Stimulated activated CD4-positive, alpha-beta T cell treated with anti-CD3 and anti-CD28 coated beads, Interleukin-2, amount 100 ng/mL, for 24 hours (primary cell): ENCODE measurements around the gene PRDM16.

Experiments used
- DNase-seq, 2 donors: peaks; one replicate each; pipeline ENCODE4 v3.0.0-alpha.2; 2020

Gene PRDM16

GRCh38 chr1:3068564-3069431, at the start of gene PRDM16:
PRDM16 (plus strand) TSS chr1:3069203; CDS start chr1:3069260, 57 bp downstream.
- peak in 1 of 2 donors; percentile 43 for DNase-seq

GRCh38 chr1:3019516-3020051, 49.4 kb upstream of the PRDM16 start:
- no peak for DNase-seq

- DNase-seq = no peak
These were observed 48.6 kb upstream of the PRDM16 start for GRCh38 chr1:3020263-3020909.

DNA sequence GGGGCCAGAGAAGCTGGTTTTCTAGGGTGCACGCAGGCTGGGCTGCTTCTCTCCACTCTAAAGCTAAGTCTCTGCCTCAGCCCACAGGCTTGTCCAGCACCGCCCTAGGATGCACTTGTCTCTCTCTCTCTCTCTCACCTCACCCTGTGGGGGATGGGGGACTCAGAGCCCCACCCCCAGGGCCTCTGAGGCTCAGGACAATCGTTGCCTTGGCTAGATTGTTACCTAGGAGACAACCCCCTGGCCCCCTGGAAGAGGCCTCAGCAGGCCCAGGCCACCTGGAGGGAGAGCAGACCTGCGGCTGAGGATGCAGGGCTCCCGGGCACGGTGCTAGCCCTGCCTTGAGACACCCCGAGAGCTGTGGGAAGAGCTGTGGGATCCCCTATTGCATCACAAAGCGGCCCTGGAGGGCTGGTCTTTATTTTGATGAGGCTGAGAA, 47.8 kb upstream of the PRDM16 start, which contains the start of gene ACTRT2:
Gene ACTRT2 (plus strand): TSS at position 235 of the 439 bp plus-strand sequence. CDS start 220 bp downstream, outside the sequence.
- no peak for DNase-seq

- DNase-seq = no peak
These were observed 47.1 kb upstream of the PRDM16 start for GRCh38 chr1:3021801-3022401.

DNA sequence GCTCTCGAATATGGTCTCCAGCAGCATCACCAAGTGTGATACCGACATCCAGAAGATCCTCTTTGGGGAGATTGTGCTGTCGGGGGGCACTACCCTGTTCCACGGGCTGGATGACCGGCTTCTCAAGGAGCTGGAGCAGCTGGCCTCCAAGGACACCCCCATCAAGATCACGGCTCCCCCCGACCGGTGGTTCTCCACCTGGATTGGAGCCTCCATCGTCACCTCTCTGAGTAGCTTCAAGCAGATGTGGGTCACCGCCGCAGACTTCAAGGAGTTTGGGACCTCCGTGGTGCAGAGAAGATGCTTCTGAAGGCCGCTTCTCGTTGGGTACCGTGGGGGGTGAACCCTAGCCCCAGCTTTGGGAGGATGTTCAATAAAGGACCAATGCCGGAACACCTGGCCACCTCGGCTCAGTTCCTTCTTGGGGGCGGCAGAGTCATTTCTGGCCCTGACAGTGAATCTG, 46.5 kb upstream of the PRDM16 start:
- no peak for DNase-seq

DNA sequence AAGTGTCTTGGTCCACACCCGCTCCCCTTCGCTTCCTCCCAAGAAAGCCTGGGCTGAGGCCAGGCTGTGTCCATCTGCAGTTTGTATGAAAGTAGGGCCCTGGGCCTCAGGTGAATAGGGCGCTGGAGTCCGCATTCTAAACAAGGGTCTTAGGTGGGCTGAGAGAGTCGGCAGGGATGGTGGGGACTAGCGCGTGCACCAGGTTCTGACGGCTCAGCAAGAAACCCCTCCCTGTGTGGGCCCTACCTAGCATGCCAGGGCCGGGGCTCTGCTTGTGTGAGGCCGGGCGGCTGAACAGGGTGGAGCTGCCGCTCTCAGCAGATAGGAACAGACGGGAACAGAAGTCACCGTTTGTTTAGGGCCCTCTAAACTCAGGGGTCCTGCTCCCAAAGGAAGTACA, 46.0 kb upstream of the PRDM16 start:
- DNase-seq = no peak

DNA sequence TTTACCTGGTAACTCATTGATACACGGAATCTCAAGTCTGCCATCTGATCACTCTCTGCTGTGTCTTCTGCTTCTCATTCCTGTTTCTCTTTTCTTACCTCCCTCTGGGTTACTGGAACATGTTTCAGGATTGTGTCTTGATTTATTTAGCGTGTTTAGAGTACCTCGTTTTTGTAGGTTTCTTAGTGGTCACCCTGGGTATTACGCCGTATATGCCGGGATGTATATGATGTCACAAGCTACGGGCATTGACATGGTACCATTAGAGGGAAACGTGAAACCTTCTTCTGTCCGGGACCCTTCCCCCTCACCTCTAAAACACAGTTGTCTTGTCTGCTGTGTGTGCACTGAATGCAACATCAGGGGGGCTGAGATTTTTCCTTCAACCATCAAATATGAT, 45.0 kb upstream of the PRDM16 start:
- DNase-seq = no peak

DNA sequence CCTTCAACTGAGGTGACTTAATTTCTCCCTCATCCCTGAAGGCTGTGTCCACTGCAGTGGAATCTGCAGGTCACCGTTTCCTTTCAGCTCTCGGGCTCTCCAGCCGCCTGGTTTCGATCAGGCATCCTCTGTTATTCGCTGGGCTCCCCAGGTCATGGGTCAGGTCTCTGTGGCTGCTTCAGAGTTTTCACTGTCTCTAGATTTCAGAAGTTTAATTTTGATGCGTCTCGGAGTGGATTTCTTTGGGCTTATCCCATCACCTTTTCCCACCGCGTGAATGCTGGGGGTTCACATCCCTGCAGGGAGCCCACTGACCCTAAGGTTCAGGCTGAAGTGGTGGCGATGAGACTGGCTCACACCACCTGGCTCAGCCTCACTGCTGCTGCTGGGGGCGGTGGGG, 44.4 kb upstream of the PRDM16 start:
- no peak for DNase-seq

GRCh38 chr1:3026124-3026523, 42.9 kb upstream of the PRDM16 start:
- no peak for DNase-seq

DNA sequence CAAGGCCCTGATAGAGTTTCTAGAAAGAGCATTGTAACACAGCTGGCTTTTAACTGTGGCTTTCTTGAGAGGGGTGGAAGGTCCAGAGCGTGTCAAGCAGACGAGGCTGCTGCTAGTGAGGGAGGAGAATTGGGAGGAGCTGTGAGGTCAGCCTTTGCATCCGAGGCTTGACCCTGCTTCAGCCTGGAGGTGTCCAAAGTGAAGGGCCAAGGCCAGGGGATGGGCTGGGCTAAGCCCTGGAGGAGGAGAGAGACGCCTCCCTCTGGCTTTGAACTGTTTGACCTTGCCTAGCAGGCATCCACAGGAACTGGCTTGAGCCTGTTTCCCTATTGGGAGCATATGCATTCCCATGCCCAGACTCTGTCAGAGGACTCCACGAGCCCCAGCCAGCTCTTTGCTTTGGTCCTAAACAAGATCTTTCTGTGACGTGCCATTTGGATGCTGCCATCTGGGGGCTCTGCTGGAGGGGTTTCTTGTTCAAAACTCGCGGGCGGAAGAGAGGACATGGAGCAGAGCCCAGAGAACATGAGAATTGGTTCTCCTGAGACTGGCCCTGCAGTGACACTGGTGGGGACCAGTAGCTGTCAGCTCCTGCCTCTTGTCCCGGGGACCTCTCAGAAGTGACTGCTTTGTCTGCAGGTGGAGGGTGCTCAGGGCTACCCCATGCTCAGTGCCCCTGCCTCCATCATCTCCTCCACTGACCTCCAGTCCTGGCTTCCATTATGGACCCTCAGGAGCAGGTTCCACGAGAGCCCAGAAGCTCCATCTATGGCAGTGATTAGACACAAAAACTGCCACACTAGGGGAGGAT, 42.2 kb upstream of the PRDM16 start:
- DNase-seq = no peak

DNA sequence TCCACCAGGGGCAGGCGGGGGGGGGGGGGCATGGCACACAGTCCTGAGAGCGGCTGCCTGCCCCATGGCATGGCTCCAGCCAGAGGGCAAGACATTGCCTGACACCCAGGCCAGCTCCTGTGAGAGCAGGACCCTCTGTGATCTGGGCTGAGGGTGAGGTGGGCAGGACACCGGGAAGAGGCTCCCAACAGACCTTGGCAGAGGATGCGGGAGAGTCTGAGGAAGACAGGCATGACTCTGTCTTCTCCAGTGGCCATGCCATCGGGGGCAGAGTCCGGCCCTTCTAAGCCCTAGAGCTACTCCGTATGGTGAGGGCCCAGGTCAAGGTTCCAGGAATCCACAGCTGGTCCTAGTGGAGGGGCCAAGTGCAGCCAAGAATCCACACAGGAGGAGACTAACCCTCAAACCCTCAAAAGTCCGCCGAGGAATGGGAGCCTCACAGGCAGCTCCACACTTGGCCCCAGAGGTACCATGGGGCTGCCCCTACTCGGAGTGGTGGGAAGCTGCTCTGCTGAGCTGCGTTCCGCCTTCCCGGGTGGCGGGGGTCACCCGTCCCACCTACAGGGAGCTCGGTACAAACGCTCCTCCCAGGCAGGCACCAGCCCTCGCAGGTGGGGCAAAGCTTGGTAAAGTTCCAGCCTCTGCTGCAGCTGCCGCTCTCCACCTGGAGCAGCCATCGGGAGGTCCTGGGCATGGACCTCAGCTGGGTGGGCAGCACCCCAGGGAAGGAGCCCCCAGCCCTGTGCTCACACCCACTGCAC, 41.2 kb upstream of the PRDM16 start:
- no peak for DNase-seq

DNA sequence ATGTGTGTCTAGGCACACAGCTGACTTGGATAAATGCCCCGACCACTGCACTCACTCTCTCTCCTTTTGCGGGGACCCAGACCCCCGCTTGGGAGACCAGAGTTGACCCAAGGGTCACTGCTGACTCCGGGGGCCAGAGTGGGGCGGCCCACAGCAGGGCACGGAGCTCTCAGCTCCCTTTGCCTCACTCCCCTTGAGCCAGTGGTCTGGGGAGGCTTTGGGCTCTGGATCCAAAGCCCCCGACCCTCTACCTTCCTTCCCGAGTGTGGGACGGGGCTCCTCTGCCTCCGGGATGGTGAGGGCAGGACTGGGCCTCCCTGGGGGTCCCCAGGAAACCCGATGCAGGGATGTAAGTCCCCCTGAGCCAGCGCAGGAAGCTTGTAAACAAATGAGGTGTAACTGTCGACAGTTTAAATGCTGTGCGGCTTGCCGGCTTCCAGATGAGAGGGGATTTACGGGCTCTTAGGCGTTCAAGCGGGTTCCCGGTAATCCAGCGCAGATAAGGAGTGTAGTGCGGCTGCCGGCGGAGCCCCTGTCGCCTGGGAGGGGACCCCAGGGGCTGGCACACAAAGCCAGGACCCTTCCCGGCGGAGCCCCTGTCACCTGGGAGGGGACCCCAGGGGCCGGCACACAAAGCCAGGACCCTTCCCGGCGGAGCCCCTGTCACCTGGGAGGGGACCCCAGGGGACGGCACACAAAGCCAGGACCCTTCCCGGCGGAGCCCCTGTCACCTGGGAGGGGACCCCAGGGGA, 40.3 kb upstream of the PRDM16 start:
- DNase-seq = no peak

GRCh38 chr1:3029481-3029961, 39.5 kb upstream of the PRDM16 start:
- no peak for DNase-seq

GRCh38 chr1:3029991-3030662, 38.9 kb upstream of the PRDM16 start:
- DNase-seq = no peak

DNA sequence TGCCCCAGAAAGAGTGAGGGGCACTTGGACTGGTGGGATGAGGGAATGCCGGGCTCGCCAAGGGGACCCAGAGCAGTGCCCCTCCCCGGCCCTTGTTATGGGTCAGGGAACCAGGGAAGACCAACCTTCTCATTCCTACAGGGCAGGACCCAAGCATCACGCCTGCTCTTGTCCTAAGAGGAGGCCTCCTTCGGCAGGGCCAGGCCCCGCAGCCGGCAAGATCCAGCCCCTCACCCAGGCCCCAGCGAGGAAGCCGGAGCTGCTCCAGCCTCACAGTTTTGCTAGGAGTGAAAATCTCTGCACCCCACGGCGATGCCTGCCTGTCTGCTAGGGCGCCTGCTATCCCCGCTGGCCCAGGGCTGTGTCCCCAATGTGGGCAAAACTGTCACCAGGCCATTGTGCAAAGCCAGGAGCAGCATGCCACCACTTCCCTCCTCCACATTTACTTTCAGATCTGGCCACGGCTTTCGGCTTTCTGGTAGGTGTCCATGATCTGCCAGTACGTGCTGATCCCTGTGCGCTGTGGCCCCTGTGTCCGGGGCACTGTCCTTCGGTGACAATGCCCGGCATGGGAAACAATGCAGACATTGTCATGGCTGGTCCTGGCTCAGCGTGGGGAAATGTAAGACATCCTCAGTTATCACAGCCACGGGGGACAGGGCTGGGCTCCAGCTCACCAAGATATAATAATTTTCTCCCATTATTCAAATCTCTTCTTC, 38.2 kb upstream of the PRDM16 start:
- no peak for DNase-seq

DNA sequence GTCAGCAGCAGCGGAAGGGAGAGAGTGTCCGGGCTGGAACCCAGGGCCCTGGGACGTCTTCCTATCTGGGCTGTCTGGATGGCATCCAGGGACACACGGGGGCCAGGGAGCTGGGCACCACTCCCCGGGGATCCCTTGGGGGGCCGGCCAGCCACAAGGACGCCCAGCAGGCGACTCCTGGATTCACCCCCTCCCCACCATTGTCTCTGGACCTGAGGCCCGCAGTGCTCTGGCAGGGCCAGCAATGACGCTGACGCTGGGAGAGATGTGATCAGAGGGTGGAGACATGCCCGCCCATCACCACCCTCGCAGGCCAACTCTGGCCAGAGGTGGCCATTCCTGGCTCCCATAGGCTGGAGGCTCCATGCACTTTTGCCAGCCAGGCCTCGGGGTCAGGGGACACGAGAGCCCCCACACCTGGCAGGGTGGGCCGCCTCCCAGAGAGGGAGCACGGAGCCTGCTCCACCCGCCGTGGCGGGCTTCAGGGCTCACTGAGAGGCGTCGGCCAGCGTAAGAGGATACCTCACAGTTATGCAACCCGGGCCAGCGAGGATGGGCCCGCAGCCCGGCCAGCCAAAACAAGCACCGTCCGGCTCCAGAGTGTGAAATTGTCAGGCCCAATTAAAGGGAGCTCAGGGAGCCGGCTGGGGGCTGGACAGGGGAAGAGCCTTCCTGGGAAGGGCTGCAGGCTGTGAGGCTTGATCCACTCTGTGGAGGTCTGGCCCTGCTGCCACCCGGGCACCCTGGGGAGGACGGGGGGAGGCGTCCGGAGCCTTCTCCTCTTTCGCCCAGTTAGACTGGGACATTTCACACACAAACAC, 37.4 kb upstream of the PRDM16 start:
- DNase-seq = no peak

DNA sequence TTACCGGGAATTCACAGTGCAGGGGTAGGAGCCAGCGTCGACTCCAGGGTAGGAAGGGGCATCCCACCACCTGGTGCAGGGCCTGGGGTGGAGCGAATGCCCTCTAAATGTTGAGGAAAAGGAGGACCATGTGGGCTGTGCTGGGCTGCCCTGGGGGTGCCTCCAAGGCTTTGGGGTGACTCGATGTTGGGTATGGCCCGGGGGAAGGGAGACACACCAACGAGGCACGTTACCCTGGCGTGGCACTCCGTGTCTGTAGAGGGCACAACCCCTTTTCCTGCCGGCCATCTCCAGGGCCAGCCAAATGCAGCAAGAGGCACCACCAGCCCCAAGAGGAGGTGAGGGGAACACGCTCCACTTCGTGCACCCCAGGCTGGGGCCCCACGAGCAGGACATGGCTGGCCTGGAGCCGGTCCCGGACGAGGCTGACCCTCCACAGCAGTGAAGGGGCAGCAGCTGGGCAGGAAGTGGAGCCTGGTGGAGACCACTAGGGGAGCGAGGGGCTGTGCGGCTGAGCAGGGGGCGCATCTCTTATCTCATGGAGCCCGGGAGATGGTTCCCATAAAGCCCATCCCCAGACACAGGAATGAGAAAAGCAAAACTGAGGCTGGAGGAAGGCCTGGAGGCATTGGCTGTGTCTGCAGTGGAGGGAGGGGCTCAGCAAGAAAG, 36.5 kb upstream of the PRDM16 start:
- no peak for DNase-seq
